OCI-LY7 (cell line): ENCODE results near the gene DACT3. TPM values are rescaled to one million over a fixed set of nuclear protein-coding genes. Genes with fewer than 3 reads are reported as not detected.

Experiments used
- Bru-seq: library from RNA; stranded (reverse); fragments of 400-500 nt; gene quantifications from one replicate; lab custom pipeline; 2021; lab: Mats Ljungman, UMichigan
- BruChase-seq, 2 experiments: library from RNA; stranded (reverse); fragments of 400-500 nt; gene quantifications; one replicate each; lab custom pipeline; 2021; lab: Mats Ljungman, UMichigan
- BruUV-seq: library from RNA; stranded (reverse); fragments of 400-500 nt; replicated peaks from 2 replicates; lab custom pipeline; 2021; lab: Mats Ljungman, UMichigan
- CTCF ChIA-PET: fragments of 300-600 bp; sonication (Branson Sonifier 250); formaldehyde crosslinking; loops from one replicate; lab custom pipeline; 2022; ENCODE audit warnings: antibody characterized with exemption; ENCODE audit not compliant: unreplicated experiment; lab: Charles Lee
- POLR2A ChIA-PET: fragments of 300-600 bp; sonication (Branson Sonifier 250); formaldehyde crosslinking; loops from one replicate; lab custom pipeline; 2022; ENCODE audit warnings: antibody characterized with exemption; lab: Charles Lee
- DNase-seq: peaks from one replicate; pipeline ENCODE4 v3.0.0-alpha.2; 2015; ENCODE audit warnings: low spot score
- H2AFZ ChIP-seq: fragments of 200-600 bp; sonication (generic), shearing (Covaris generic); 2 replicates; pipeline ENCODE4 v1.6.1; 2014; ENCODE audit warnings: mild to moderate bottlenecking, antibody characterized with exemption, low read length, moderate library complexity
- H3K27ac ChIP-seq: fragments of 200-600 bp; sonication (generic); 2 replicates; pipeline ENCODE4 v1.5.1; 2014; ENCODE audit warnings: mixed run types, low read depth, mild to moderate bottlenecking, moderate library complexity, low read length, inconsistent platforms; ENCODE audit not compliant: poor library complexity, severe bottlenecking
- H3K36me3 ChIP-seq: fragments of 200-600 bp; sonication (generic); 2 replicates; pipeline ENCODE4 v1.6.1; 2014; ENCODE audit warnings: mild to moderate bottlenecking, antibody characterized with exemption, low read length, moderate library complexity, mixed read lengths; ENCODE audit not compliant: insufficient read depth
- H3K4me1 ChIP-seq: fragments of 200-600 bp; sonication (generic); 2 replicates; pipeline ENCODE4 v1.5.1; 2014; ENCODE audit warnings: mild to moderate bottlenecking, low read length; ENCODE audit not compliant: insufficient read depth, poor library complexity, severe bottlenecking
- H3K4me2 ChIP-seq: fragments of 200-600 bp; sonication (generic); 2 replicates; pipeline ENCODE4 v1.6.1; 2014; ENCODE audit warnings: mild to moderate bottlenecking, low read length
- H3K4me3 ChIP-seq: fragments of 200-600 bp; sonication (generic); 2 replicates; pipeline ENCODE4 v1.5.1; 2014; ENCODE audit warnings: mild to moderate bottlenecking, low read depth, low read length; ENCODE audit not compliant: poor library complexity, severe bottlenecking
- H3K79me2 ChIP-seq: fragments of 200-600 bp; sonication (generic); 2 replicates; pipeline ENCODE4 v1.6.1; 2016; ENCODE audit warnings: low read depth, mild to moderate bottlenecking, low read length, moderate library complexity, mixed read lengths; ENCODE audit not compliant: insufficient read depth
- H3K9me2 ChIP-seq: fragments of 200-600 bp; sonication (generic); 2 replicates; pipeline ENCODE4 v1.6.1; 2016; ENCODE audit warnings: mild to moderate bottlenecking, low read length, mixed read lengths; ENCODE audit not compliant: insufficient read depth
- H3K9me3 ChIP-seq: fragments of 200-600 bp; sonication (generic); 2 replicates; pipeline ENCODE4 v1.6.1; 2014; ENCODE audit warnings: mild to moderate bottlenecking, mixed run types, low read length, mixed read lengths
- H4K20me1 ChIP-seq: fragments of 200-600 bp; sonication (generic); 2 replicates; pipeline ENCODE4 v1.6.1; 2014; ENCODE audit warnings: mild to moderate bottlenecking, antibody characterized with exemption, low read length, moderate library complexity, mixed read lengths; ENCODE audit not compliant: insufficient read depth
- CTCF ChIP-seq: fragments of 200-600 bp; sonication (generic); conservative IDR thresholded peaks from 2 replicates; pipeline ENCODE4 v1.5.1; 2014; ENCODE audit warnings: mild to moderate bottlenecking, antibody characterized with exemption, low read length, moderate library complexity, mixed read lengths
- EZH2phosphoT487 ChIP-seq: fragments of 200-600 bp; sonication (generic); IDR thresholded peaks from 2 replicates; pipeline ENCODE4 v1.6.1; 2018; ENCODE audit warnings: low read depth, borderline replicate concordance, mild to moderate bottlenecking, mixed run types, antibody characterized with exemption, low read length, moderate library complexity, mixed read lengths
- intact Hi-C: fragments of 100-400 bp; cut with micrococcal nuclease; formaldehyde crosslinking; loops from one replicate; pipeline ENCODE4 v1.10.0; 2022; ENCODE audit not compliant: unreplicated experiment
- long read RNA-seq: library from polyadenylated mRNA; stranded (forward); transcript quantifications from one replicate; pipeline ENCODE4 v2.0.0, GENCODE V29; 2022
- total RNA-seq, 2 experiments: library from RNA; depleted of rRNA in 1 of 2; stranded (reverse); fragments of >200 nt in 1 of 2; shearing (Covaris generic) in 1 of 2; gene quantifications; 2 replicates each; pipeline ENCODE4 v1.2.3, GENCODE V29; 2014 to 2022

DACT3 gene, protein sequence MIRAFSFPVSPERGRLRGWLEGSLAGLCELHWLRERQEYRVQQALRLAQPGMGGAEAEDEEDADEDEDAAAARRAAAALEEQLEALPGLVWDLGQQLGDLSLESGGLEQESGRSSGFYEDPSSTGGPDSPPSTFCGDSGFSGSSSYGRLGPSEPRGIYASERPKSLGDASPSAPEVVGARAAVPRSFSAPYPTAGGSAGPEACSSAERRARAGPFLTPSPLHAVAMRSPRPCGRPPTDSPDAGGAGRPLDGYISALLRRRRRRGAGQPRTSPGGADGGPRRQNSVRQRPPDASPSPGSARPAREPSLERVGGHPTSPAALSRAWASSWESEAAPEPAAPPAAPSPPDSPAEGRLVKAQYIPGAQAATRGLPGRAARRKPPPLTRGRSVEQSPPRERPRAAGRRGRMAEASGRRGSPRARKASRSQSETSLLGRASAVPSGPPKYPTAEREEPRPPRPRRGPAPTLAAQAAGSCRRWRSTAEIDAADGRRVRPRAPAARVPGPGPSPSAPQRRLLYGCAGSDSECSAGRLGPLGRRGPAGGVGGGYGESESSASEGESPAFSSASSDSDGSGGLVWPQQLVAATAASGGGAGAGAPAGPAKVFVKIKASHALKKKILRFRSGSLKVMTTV
- total RNA-seq (2014; rRNA removed; shearing (Covaris generic)) (0.10 and 0.44 TPM in 2 replicates), total RNA-seq (2022) (not detected in 2 replicates), Bru-seq, nascent RNA (percentile 8 among the genes with signal in this experiment), BruChase-seq, experiment 1, labeled RNA remaining after a 6-hour chase (not detected), BruChase-seq, experiment 2, labeled RNA remaining after a 2-hour chase (percentile 14 among the genes with signal in this experiment)
- long read RNA-seq = 0 reads

DNA sequence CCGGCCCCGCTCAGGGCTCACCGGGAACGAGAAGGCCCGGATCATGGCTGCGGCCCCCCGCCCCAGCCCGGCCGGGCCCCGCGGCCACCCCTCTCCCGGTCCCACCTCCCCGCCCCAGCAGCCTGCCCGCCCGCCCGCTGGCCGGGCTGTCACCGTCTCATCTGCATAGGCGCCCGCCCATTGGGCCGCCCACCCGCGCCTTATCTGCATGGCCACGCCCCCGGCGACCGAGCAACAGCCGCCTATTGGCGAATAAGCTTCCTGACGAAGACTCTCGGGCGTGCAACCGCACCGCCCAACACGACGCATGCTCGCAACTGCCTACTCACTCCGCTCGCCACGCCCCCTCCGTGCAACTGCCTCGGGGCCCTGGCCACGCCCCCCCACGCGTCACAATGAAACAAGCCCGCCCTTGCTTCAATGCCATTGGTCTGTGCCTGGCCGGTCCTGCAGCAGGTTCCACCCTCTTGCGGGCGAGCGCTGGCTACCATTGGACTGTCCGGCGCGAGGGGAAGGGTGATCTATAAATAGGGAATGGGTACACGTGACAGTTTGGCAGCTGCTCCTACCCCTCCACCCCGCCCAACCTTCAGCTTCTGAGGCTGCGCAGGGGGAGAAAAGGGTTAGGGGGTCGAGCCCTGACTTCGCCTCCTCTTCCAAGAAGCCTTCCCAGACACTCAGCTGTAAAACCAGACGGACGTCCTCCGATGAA lies at the start of gene DACT3:
DACT3 (minus strand) TSS at position 163 of the 712 bp plus-strand sequence; CDS start at position 45, 118 bp downstream.
- H2AFZ ChIP-seq = peak within 1 kb of the TSS; percentile 67; the same call in 1 of the 2 replicates
- CTCF ChIA-PET = interaction anchor here (0.6 to 2.2 kb wide), 5 partner anchors 24 to 74 kb away, joined by 4 to 11 read pairs (median 8); partner anchors contain the start of gene GNG8
- peak within 1 kb of the TSS; percentile 64 for H3K4me3 ChIP-seq
- no peaks in the 10 kb centered on the region for H3K9me2 ChIP-seq
- 0 out of 2 replicates have a peak, but pooled peaks cover 3% of the 10 kb centered on the region for H4K20me1 ChIP-seq
- no TSS peak for BruUV-seq
- H3K4me2 ChIP-seq = peak within 1 kb of the TSS; percentile 91
- H3K4me1 ChIP-seq = peaks cover 29% of the 10 kb centered on the region
- no peaks in the 10 kb centered on the region for H3K9me3 ChIP-seq
- H3K27ac ChIP-seq = peak within 1 kb of the TSS; percentile 46
- intact Hi-C loops = no loop called here
- DNase-seq = peak; percentile 100
- no peaks in the 10 kb centered on the region for H3K36me3 ChIP-seq
- H3K79me2 ChIP-seq = no peaks in the 10 kb centered on the region
- TF ChIP-seq CTCF (no peak), EZH2phosphoT487 (no peak)
- POLR2A ChIA-PET = interaction anchor here (0.7 to 1.0 kb wide), 3 partner anchors 28 to 42 kb away, joined by 3 read pairs; no protein-coding TSS in a partner anchor

DNA sequence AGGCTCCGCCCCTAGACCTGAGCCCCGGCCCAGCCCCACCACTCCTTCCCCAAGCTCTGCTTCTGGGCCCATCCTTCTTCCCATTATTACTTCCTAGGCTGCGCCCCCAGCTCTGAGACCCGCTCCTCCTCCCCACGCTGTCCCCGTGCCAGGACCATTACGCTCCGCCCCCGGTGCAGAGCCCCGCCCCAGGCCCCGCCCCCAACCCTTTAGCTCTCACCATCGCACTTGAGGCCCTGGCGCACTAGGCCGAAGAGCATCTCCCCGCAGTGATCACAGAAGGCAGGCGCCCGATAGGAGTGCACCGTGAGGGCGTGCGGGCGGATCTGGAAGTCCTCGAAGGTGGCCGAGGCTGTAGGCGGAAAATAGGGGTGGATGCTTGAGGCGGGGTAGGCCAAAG lies 49.7 kb upstream of the DACT3 start:
- no peak for DNase-seq
- peaks cover 76% of the 10 kb centered on the region for H3K36me3 ChIP-seq
- intact Hi-C loops = no loop called here
- no peak overlapping the region for H3K4me3 ChIP-seq
- H3K4me2 ChIP-seq = no peak overlapping the region
- H3K79me2 ChIP-seq = peaks cover 32% of the 10 kb centered on the region
- POLR2A ChIA-PET = no interaction called here
- H3K27ac ChIP-seq = no peak overlapping the region
- no peak for TF ChIP-seq CTCF
- no peak for TF ChIP-seq EZH2phosphoT487
- H3K4me1 ChIP-seq = peaks cover 18% of the 10 kb centered on the region
- BruUV-seq = no TSS peak
- no peaks in the 10 kb centered on the region for H3K9me3 ChIP-seq
- no peak overlapping the region for H2AFZ ChIP-seq
- peaks cover 8% of the 10 kb centered on the region; the same call in 1 of the 2 replicates for H4K20me1 ChIP-seq
- CTCF ChIA-PET = no interaction called here
- no peaks in the 10 kb centered on the region for H3K9me2 ChIP-seq
